Stimulated activated CD8-positive, alpha-beta memory T cell treated with anti-CD3 and anti-CD28 coated beads, Interleukin-15, amount 100 ng/mL, for 1 hour (primary cell): ENCODE results near the gene TENM3.

Experiments
- DNase-seq: peaks from one replicate; pipeline ENCODE4 v3.0.0-alpha.2; 2020; ENCODE audit warnings: low read depth

Gene TENM3

GRCh38 chr4:182513587-182514291 lies 270.5 kb downstream of the TENM3 start:
- no peak for DNase-seq

GRCh38 chr4:182518421-182518820 lies 275.2 kb downstream of the TENM3 start:
- DNase-seq, result no peak

- DNase-seq, result no peak
Measured at GRCh38 chr4:182519528-182519927, 276.3 kb downstream of the TENM3 start.

GRCh38 chr4:182521011-182521410 lies 277.8 kb downstream of the TENM3 start:
- no peak for DNase-seq

GRCh38 chr4:182528819-182529218 lies 285.6 kb downstream of the TENM3 start:
- DNase-seq, result no peak

GRCh38 chr4:182530451-182530850 lies 287.2 kb downstream of the TENM3 start:
- no peak for DNase-seq

- DNase-seq, result no peak
Measured at GRCh38 chr4:182531555-182532162, 288.5 kb downstream of the TENM3 start.

GRCh38 chr4:182532441-182532840 lies 289.2 kb downstream of the TENM3 start:
- DNase-seq, result no peak

- DNase-seq, result no peak
Measured at GRCh38 chr4:182533964-182534363, 290.8 kb downstream of the TENM3 start.

GRCh38 chr4:182536221-182536811 lies 293.1 kb downstream of the TENM3 start:
- DNase-seq, result no peak

GRCh38 chr4:182537031-182537795 lies 294.0 kb downstream of the TENM3 start:
- no peak for DNase-seq

GRCh38 chr4:182538031-182538430 lies 294.8 kb downstream of the TENM3 start:
- no peak for DNase-seq

GRCh38 chr4:182540496-182540895 lies 297.3 kb downstream of the TENM3 start:
- no peak for DNase-seq

- no peak for DNase-seq
Measured at GRCh38 chr4:182547435-182547834, 304.2 kb downstream of the TENM3 start.

- DNase-seq, result no peak
Measured at GRCh38 chr4:182548156-182548555, 305.0 kb downstream of the TENM3 start.

GRCh38 chr4:182549356-182549755 lies 306.2 kb downstream of the TENM3 start:
- DNase-seq, result no peak

GRCh38 chr4:182552948-182553347 lies 309.7 kb downstream of the TENM3 start:
- DNase-seq, result no peak

GRCh38 chr4:182553653-182554052 lies 310.5 kb downstream of the TENM3 start:
- DNase-seq, result no peak

- DNase-seq, result no peak
Measured at GRCh38 chr4:182554736-182555135, 311.5 kb downstream of the TENM3 start.

GRCh38 chr4:182555997-182556418 lies 312.8 kb downstream of the TENM3 start:
- DNase-seq, result no peak

GRCh38 chr4:182556580-182556979 lies 313.4 kb downstream of the TENM3 start:
- no peak for DNase-seq

- no peak for DNase-seq
Measured at GRCh38 chr4:182560358-182560757, 317.2 kb downstream of the TENM3 start.

- no peak for DNase-seq
Measured at GRCh38 chr4:182562350-182562749, 319.1 kb downstream of the TENM3 start.
